GM19468 (cell line): ENCODE measurements around the gene NDUFS7.

ENCODE experiments used
- ATAC-seq: cut with Tn5 transposase; IDR thresholded peaks from one replicate; pipeline ENCODE4 v1.9.1; 2021; ENCODE audit warnings: mild to moderate bottlenecking, moderate library complexity, moderate number of reproducible peaks; ENCODE audit not compliant: unreplicated experiment; ENCODE audit errors: extremely low read depth

Gene NDUFS7

DNA sequence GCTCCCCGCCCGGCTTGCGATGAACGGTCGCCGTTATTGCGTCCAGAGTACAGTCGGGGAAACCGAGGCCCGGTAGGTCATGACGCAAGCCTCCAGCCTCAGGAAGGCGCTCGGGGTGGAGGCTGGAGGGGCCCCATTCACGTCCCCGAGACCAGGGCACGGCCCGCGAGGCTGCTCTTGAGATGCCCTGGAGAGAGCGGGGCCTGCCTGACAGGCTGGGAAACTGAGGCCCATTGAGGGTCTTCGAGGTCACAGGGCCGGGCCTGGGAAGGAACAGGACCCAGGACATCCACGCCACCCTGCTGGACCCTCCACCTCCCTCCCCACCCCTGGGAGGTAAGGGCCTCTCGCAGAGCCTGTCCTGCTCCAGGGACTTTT lies 367 bp downstream of the NDUFS7 start:
- ATAC-seq = no peak

DNA sequence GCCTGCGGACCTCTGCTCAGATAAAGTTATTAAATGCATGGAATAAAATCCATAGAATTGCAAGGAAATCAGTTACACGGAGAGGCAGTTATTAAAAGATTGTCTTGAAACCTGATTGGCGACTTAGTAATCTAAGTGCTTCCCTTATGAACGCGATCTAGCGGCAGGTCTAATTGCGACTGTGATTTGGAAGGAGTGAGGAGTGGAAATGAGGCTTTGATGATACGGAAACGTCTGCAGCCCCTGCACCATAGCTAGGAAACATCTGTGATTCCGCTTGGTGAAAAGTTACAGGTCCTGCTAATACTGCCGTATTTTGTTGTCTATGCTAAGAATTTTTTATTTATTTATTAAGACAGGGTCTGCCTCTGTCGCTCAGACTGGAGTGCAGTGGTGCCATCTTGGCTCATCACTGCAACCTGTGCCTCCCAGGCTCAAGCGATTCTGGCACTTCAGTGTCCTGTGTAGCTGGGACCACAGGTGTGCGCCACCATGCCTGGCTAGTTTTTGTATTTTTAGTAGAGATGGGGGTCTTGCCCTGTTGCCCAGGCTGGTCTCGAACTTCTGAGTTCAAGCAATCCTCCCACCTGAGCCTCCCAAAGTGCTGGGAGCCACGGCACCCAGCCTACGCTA lies 887 bp downstream of the NDUFS7 start:
- ATAC-seq = no peak

DNA sequence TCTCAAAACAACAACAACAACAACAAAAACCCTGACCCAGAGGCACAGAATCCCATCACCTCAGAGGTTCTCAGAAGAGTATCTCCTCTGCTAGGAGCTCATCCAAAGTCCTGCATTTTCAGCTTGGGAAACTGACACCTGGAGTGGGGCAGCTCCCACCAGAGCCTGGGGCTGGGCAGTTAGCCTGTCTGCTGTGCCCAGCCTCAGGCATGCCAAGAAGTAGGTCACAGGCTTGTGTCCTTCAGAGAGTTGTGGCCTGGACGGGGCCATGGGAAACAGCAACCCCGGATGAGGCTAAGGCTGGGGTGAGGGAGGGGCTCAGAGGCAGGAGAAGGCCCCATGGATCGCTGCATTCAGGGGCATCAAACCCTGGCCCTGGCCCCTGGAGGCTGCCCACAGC lies 2.1 kb downstream of the NDUFS7 start:
- no peak for ATAC-seq

DNA sequence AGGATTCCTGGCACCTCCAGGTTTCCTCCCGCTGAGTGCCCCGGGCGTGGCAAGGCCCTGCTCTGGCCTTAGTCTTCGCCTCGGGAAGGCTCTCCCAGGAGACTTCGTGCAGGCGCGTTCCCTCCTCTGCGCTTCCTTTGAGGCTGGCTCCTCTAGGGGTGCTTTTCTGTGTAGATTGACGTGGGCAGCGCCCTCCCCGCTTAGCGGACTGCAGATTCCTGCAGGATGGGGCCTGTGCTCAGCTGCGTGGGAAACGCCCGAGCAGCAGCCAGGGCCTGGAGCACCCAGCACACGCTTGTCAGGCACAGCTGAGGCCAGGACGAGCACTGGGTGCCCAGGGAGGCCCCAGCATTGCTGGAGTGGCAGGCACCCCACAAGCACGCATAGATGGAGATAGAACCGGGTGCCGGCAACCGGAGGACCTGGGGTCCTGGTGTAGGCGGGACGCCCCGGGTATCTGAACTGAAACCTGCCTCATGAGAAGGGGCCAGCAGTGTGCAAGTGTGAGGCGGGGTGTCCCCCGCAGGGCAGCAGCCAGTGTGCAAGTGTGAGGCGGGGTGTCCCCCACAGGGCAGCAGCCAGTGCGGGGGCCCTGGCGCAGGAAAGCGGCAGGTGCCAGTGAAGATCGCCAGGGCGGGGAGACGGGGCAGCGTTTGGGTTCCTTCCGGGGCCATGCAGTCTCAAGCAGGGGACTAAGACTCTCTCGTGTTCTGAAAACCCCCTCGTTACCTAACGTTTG lies 3.4 kb downstream of the NDUFS7 start:
- ATAC-seq = no peak

DNA sequence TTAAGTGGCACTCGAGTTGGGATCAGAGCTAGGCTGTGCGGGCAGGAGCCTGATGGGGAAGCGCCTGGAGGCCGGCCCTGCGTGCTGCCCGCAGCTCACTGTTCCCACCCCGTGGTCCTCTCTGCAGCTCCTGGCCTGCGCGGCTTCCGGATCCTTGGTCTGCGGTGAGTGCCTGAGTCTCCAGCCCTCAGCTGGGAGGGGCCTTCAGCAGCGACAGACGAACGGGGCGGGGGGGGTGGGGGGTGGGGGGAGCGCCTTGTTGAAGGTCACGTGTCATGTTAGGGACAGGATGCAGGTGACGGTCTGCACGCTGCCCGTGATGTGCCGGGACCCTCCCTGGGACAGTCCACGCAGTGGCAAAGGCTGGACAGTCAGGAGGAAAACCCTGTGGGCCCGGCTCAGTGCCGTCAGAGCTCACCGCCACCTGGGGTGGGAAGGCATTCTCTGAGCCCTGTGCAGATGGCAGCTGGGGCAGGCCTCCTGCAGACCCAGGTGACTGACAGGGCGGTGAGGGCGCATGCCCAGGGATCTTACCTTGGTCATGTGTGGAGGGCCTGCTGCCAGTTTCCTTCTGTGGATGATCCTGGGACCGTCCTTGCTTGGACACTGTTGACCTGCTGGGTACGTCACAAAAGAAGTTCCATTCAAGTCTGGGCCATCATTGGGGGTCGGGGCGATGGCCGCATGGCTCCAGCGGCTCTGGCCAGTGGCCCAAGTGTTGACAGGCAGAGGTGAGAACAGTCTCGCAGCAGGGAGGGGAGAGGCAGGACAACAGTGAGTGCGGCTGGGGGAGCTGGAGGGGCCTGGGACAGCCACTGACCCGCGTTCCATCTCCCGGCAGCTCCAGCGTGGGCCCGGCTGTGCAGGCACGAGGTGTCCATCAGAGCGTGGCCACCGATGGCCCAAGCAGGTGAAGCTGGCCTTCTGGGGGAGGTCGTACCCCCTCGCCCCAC lies 4.3 kb downstream of the NDUFS7 start:
- ATAC-seq = no peak

DNA sequence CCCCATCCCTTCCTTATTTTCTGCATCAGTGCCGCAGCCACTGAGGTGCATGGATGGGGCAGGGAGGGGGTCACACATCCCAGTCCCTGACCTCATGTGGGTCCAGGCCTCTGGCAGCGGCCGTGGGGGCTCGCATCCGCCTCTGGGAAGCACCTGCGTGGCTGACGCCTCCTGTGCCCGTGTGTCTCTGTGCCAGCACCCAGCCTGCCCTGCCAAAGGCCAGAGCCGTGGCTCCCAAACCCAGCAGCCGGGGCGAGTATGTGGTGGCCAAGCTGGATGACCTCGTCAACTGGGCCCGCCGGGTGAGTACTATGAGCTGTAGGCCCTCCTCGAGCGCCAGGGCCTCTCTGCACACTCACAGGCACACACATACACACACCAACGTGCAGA lies 4.9 kb downstream of the NDUFS7 start:
- no peak for ATAC-seq

DNA sequence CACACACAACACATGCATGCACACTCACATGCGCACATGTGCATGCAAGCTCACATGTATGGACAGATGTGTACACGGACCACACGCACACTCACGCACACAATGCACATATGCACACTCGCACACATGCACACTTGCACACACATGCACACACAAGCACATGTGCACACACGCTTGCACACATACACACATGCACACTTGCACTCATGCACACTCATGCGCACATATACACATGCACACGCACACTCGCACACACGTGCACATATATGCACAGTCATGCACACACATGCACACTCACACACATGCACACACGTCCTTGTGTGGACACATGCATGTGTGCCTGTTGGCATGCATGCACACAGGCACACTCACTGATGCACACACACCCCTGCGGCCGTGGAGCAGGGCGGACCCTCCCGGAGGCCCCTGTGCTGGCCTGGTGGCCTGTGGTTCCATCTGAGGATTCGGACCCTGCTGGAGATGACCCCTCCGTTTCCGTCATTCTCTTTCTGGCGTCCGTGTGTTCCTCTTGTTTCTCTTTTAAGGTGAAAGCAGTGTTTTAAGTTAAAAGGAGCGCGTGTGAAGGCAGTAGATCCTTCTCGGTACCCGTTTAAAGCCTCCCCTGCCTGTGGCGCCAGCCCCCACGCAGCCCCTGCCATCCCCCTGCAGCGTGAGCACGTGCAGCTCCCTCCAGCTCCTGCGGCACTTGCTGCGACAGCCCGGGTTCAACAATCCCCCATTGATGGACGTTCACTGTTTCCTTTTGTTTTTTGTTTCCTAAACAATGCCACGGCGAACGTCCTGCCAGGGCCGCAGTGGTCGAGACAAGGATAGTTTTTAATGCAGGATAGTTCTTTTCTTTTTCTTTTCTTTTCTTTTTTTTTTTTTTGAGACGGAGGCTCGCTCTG lies 5.6 kb downstream of the NDUFS7 start:
- no peak for ATAC-seq

DNA sequence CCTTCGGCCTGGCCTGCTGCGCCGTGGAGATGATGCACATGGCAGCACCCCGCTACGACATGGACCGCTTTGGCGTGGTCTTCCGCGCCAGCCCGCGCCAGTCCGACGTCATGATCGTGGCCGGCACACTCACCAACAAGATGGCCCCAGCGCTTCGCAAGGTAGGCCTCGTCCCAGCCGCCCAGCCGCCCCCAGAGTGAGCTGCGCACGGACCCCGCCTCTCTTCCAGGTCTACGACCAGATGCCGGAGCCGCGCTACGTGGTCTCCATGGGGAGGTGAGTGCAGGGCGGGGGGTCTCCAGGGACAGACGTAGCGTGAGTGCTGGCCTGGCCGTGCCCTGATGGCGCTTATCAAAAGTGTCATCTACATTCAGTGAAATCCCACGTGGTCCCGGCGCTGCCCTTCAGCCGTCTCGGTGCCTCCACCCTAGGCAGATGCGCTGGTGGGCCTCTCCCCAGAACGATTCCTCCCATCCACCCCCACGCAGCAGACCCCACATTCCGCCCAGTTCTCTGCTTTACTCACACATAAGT lies 7.2 kb downstream of the NDUFS7 start:
- no peak for ATAC-seq

DNA sequence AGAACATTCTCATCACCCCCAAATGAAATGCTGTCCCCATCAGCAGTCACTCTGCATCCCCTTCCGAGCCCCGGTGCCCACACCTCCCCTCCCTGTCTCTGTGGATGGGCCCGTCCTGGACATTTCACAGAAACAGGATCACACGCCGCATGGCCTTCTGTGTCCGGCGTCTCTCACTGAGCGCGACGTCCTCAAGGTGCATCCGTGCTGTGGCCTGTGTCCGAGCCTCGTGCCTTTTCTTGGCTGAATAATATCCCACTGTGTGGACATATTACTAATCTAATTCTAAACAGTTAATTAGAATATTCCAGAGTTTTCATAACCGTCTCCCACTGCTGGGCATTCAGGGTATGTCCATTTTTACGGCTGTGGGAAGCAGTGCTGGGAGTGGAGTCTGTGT lies 8.7 kb downstream of the NDUFS7 start:
- no peak for ATAC-seq

DNA sequence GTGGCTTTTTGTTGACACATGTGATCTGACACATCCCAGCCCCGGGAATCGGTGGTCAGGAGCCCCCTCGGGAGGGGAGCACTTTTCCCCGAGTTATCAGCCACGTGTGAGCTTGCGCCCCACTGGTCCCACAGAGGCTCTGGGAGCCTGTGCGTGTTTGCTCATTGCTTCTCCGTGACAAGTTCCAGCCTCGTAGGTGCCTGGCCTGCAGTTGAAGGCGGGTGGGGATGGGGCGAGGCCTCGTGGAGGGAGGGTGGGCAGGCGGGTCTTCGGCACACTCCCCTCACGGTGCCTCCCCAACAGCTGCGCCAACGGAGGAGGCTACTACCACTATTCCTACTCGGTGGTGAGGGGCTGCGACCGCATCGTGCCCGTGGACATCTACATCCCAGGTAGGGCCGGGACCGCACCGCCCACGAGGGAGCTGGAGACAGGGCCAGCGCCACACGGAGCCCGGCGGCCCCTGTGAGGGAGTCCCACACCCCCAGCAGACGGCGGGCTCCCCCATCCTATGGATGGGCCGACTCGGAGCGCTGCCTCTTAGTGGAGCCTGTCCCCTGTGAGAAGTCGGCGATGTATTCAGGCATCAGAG lies 9.3 kb downstream of the NDUFS7 start:
- no peak for ATAC-seq

DNA sequence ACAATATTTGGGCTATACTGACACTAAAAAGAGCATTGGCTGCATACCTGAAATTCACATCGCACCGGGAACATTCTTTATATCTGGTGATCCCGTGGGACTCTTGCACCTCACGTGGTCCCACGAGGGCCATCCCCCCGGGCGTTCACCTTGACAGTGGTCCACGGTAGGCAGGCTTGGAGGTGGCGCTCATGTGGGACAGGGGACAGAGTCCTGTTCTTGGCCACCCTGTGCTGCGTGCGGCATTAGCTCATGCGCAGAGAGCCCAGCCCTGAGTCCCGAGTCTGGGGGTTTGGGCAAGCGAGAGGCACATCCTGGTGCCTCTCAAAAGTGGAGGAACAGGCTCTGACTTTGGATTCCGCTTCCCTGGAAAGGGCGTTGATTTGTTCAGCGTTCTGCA lies 10.1 kb downstream of the NDUFS7 start:
- no peak for ATAC-seq

DNA sequence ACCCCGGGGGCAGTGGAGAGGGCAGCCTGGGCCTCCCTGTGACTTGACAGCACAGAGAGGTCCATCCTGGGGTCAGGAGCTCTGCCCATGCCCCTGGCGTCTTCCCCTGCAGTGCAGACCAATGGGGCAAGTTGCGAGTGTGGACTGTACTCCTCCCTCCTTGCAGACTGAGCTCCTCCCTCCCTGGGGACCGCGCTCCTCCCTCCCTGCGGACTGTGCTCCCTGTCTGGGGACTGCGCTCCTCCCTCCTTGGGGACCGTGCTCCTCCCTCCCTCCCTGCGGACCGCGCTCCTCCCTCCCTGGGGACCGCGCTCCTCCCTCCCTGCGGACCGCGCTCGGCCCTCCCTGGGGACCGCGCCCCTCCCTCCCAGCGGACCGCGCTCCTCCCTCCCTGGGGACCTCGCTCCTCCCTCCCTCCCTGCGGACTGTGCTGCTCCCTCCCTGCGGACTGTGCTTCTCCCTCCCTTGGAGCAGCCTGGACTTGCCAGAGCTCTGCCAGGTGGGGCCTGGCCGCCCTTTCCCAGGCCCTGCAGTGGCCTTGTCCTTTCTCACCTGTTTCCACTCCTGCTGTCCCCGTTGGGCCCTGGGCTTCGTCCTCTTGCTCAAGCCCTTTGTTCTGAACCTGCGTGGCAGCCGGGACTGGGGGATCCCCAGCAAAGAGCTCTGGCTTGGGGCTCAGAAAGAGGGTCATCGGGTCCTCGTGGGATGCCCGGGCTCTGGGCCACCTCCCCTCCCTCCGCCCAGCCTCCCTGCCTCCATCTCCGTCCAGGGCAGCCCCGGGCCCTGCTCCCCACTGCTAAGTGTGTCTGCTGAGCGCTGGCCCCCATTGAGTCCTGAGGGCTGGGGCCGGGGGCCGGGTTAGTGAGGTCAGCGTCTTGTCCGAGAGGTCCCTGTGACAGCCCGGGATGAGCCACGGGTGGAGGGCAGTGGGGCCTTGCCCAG lies 10.8 kb downstream of the NDUFS7 start:
- no peak for ATAC-seq

DNA sequence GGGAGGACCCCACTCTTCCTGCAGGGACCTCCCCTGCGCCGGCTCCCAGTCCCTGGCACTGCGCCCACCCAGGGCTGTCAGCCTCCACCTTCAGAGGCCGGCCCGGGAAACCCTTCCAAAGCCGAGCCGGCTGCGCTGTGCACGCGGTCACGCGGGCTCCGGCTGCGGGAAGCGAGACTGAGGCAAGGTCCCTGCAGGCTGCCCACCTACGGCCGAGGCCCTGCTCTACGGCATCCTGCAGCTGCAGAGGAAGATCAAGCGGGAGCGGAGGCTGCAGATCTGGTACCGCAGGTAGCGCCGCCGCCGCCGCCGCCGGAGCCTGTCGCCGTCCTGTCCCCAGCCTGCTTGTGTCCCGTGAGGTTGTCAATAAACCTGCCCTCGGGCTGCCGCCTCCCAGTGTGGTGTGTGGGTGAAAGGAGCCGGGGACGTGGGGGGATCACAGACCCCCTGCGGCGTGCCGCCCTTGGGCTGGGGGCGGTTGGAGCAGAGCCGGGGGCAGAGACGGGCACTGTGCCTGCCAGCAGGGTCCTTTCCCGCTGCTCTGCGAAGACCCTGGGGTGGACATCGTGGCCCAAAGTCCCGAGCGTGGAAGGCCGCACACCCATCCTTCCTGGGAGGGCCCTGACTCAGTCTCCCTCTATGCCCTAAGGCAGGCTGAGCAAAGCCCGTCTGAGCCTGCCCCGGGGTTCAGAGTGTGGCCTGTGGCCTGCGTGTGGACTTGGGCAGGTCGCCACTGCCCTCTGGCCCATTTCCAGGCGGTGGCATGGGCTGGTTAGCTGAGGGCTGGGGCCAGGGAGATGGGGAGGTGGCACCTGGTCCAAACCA lies 11.7 kb downstream of the NDUFS7 start:
- ATAC-seq = no peak

DNA sequence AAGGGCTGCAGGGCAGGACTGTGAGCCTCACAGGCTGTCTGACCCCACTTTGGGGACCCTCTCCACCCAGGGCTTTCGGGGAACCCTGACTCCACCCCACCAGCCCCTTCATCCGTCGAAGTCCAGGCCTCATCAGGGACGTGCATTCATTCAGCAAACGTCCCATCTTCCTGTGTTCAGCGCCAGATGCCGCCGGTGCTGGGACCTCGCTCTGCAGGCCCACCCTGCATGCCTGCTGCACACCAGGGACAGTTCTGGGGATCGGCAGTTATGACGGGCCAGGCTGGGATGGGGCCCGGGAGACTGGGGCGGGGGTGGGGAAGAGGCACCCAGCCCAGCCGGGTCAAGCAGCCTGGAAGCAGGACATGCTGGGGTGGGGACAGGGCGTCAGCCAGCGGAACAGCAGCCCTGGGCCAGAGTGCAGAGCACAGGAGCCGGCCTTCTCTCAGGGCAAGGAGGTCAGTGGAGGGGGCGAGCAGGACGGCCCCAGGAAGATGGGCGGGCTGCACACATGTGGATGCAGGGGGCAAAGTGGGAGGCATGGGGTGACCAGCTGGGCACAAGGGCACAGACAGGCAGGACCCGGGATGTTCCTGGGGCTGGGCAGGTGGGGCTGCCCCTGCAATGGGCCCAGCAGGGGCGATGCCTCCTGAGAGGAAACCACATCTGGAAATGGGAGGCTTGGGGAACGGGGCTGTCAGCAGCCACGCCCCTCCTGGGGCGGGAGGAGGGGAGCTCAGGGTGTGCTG lies 12.5 kb downstream of the NDUFS7 start:
- no peak for ATAC-seq

DNA sequence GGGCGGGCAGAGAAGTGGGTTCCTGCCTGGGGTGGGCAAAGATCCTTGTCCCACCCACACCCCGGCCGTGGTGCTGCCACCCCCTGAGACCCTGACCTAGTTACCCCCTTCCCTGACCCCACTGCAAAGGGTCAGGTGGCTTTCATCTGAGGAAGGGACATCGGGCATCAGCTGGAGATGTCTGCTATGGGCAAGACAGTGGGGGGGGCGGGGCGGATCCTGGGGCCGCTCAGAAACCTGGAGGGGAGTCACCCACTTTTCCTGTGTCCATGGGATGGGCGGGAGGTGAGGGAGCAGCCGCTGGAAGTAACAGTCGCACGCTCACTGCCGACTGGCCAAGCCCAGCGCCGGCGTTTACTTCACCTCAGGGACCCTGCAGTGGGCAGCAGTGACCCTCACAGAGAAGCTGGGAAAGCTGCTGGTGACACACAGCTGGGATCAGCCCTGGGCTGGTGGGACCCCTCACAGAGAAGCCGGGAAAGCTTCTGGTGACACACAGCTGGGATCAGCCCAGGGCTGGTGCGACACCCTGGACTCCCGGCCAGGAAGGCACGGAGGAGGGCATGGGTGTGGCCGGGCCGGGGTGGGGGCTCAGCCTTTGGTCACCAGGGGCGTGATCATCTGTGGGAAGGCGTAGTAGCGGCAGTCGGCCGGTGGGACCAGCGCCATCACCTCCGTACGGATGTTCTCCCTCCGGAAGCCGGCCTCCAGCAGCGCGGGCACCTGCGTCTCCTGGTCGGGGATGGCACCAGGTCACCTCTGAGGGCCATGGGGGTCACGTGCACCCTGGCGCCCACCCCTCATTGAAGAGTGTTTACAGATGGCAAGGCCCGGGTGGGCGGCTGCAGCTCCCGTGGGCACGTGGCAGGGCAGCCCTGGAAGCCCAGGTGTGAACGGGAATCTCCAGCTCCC lies 13.3 kb downstream of the NDUFS7 start:
- ATAC-seq = no peak

DNA sequence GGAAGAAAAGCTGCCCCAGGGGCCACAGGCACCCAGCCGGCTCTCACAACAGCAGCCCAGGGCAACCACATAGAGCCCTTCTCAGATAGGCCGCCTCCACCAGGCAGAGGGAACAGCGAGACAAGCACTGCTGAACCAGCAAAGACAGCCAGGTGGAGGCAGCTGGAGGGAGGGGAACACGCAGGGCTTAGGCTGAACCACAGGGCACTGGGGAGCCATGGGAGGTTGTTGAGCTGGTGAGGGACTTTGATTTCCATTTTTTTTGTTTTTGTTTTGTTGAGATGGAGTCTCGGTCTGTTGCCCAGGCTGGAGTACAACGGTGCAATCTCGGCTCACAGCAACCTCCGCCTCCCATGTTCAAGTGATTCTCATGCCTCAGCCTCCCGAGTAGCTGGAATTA lies 14.1 kb downstream of the NDUFS7 start:
- ATAC-seq = no peak
